Measurements from ENCODE around the gene KLLN. TPM values are rescaled to one million over a fixed set of nuclear protein-coding genes. Genes with fewer than 3 reads are reported as not detected.

The KLLN gene
- total RNA-seq, 1 donor from 2014 or later = 1.0 TPM

DNA sequence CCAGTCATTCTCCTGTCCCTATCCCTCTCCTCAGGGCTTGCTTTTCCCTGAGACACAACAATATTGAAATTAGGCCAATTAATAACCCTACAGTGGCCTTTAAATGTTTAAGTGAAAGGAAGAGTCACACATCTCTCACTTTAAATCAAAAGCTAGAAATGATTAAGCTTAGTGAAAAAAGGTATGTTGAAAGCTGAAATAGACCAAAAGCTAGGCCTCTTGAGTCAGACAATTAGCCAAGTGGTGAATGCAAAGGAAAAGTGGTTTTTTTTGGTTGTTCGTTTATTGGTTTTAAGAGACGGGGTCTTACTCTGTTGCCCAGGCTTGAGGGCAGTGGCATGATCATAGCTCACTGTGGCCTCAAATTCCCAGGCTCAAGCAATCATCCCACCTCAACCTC lies 35.7 kb downstream of the KLLN start:
- Histone ChIP-seq H3K27me3 (ENCODE audit: control insufficient read depth, insufficient read depth, low read length) (no peaks in the 10 kb centered on the region), H3K4me3 (ENCODE audit: low read depth, low read length) (no peak overlapping the region), H3K36me3 (ENCODE audit: control insufficient read depth, insufficient read depth, low read length) (no peaks in the 10 kb centered on the region)
- TF ChIP-seq, protein P1, sequence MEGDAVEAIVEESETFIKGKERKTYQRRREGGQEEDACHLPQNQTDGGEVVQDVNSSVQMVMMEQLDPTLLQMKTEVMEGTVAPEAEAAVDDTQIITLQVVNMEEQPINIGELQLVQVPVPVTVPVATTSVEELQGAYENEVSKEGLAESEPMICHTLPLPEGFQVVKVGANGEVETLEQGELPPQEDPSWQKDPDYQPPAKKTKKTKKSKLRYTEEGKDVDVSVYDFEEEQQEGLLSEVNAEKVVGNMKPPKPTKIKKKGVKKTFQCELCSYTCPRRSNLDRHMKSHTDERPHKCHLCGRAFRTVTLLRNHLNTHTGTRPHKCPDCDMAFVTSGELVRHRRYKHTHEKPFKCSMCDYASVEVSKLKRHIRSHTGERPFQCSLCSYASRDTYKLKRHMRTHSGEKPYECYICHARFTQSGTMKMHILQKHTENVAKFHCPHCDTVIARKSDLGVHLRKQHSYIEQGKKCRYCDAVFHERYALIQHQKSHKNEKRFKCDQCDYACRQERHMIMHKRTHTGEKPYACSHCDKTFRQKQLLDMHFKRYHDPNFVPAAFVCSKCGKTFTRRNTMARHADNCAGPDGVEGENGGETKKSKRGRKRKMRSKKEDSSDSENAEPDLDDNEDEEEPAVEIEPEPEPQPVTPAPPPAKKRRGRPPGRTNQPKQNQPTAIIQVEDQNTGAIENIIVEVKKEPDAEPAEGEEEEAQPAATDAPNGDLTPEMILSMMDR (IDR thresholded peaks at IDR 0.05; ENCODE audit: insufficient read depth, low read length, poor library complexity, severe bottlenecking) = no peak
- DNase-seq (ENCODE audit: low read depth) = no peak

DNA sequence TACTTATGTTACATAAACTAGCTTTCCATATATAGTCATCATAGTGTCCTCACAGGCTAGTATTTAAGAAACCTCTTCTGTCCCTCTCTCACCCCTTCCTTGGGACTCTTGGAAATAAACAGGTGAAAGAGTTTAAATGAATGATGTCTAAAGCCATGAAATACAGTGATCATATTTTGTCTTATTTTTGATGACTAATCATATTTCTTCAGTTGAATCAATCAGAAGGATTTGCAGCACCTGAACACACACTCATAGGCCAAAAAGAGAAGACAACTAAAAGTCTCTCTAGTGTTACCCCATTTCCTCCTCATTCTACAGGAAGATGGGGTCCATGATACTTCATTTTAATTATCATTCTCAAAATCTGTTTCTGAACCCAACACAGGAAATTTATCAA lies 36.7 kb downstream of the KLLN start:
- Histone ChIP-seq H3K27me3 (ENCODE audit: control insufficient read depth, insufficient read depth, low read length) (no peaks in the 10 kb centered on the region), H3K36me3 (ENCODE audit: control insufficient read depth, insufficient read depth, low read length) (no peaks in the 10 kb centered on the region), H3K4me3 (ENCODE audit: low read depth, low read length) (no peak overlapping the region)
- TF ChIP-seq, protein P1 (IDR thresholded peaks at IDR 0.05; ENCODE audit: insufficient read depth, low read length, poor library complexity, severe bottlenecking) = no peak
- DNase-seq (ENCODE audit: low read depth) = no peak

DNA sequence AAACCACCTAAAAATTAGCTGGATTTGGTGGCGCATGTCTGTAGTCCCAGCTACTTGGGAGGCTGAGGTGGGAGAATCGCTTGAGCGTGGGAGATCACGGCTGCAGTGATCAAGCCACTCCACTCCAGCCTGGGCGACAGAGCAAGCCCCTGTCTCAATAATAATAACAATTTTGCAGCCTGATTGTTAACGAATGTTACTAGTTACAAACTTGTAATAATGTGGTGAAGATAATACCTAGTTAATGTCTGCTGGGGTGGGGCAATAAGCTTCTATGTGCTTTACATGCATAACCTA lies 44.1 kb downstream of the KLLN start:
- no peak for DNase-seq (ENCODE audit: low read depth)
- Histone ChIP-seq H3K4me3 (ENCODE audit: low read depth, low read length) (no peak overlapping the region), H3K36me3 (ENCODE audit: control insufficient read depth, insufficient read depth, low read length) (no peaks in the 10 kb centered on the region), H3K27me3 (ENCODE audit: control insufficient read depth, insufficient read depth, low read length) (no peaks in the 10 kb centered on the region)
- TF ChIP-seq, protein P1 (IDR thresholded peaks at IDR 0.05; ENCODE audit: insufficient read depth, low read length, poor library complexity, severe bottlenecking) = no peak

DNA sequence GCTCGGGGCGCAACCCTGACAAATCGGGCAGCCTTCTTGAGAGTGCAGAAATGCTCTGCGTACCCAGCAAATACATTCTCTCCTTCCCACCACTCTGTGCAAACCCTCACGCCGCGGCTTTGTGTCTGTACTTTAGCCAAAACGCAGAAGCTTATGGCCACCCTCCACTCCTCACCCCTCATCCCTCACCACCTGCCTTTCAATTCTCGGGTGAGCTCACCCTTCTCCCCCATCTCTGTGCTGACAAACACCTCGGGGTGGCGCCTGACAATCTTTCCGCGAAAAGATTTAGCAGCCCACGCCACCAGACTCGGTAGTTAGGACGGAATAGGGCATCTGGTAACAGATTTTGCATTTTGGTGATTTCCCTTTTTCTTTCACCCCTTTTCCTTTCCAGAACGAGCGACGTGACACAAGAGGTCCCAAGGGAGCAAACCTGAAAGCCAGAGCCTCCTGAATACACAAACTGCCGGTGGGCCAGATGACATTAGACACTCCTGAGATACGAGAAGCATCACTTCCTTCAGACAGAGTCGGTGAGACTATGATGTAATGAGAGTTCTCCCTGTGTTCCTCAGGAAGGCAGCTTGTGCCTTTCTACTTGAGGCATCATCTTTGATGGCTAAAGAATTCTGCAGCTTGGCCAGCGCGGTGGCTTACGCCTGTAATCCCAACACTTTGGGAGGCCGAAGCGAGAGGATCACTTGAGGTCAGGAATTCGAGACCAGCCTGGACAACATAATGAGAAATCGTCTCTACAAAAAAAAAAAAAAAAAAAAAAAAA lies 44.6 kb downstream of the KLLN start:
- no peaks in the 10 kb centered on the region for H3K36me3 ChIP-seq (ENCODE audit: control insufficient read depth, insufficient read depth, low read length)
- no peak for DNase-seq (ENCODE audit: low read depth)

DNA sequence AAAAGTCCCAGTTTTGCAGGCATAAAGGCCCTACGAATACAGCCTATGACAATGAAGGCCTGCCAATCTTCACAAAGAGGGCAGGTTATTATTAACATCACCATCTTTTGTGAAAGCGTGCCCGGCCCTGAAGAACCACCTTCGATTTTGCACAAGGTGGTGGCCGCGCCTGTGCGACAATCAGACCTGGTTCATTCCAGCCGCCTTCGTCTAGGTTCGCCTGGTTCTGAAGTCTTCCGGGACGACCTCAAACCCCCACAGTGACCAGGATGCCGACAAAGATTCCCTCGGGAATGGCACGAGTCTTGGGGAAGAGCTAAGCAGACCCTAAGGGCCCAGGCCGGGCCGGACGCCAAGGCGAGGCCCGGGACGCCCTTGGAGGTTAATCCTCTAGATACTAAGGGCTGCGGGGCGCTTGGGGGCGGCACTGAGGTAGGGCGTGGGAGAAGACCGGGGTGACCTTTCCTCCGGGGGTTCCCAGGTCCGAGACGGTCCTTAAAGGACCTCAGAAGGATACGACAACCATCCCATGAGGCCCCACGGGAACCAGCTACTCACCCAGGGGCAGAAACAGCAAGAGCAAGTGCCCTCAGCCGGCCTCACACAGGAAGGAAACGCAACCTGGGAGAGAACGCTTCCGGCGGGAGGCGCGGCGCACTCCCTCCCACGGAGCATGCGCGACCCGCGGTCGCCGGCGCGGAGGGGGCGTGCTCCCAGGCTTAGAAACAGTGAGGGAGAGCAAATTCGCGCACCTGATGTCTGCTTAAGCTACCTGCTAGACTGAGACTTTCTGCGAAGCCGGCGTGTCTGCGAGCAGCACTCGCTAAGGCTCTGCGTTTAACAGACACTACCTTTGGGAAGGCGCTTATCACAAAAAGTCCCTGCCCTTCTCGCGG lies 45.5 kb downstream of the KLLN start, which contains the start of gene ATAD1:
ATAD1 (minus strand) TSS at position 618 of the 896 bp plus-strand sequence. CDS start 3,627 bp downstream, outside the sequence.
- peak; percentile 57 for DNase-seq (ENCODE audit: low read depth)
- Histone ChIP-seq H3K36me3 (ENCODE audit: control insufficient read depth, insufficient read depth, low read length) (no peaks in the 10 kb centered on the region), H3K4me3 (ENCODE audit: low read depth, low read length) (peak within 1 kb of the TSS; percentile 76), H3K27me3 (ENCODE audit: control insufficient read depth, insufficient read depth, low read length) (no peaks in the 10 kb centered on the region)
- TF ChIP-seq, protein P1 (IDR thresholded peaks at IDR 0.05; ENCODE audit: insufficient read depth, low read length, poor library complexity, severe bottlenecking) = peak; percentile 36

More for the DNA sequence above, 44.6 kb downstream of the KLLN start:
- TF ChIP-seq, protein P1 (IDR thresholded peaks at IDR 0.05; ENCODE audit: insufficient read depth, low read length, poor library complexity, severe bottlenecking) = peak; percentile 22
- H3K4me3 ChIP-seq (ENCODE audit: low read depth, low read length) = peak overlapping the region; percentile 76
- no peaks in the 10 kb centered on the region for H3K27me3 ChIP-seq (ENCODE audit: control insufficient read depth, insufficient read depth, low read length)
